NCI-H2196 (cell line): ENCODE results near the gene NTNG1.
"Not testable (repeated sequence)": the region's sequence is repeated elsewhere in the genome, so short reads cannot be mapped to it uniquely, and the experiment has no call there.

Experiments used
- DNase-seq: peaks from one replicate; lab custom pipeline; 2025; ENCODE audit not compliant: unreplicated experiment; lab: John Stamatoyannopoulos, UW

NTNG1 gene

GRCh38 chr1:107140703-107141490 lies at the start of gene NTNG1:
NTNG1 (plus strand) TSS chr1:107141039.
- no peak for DNase-seq

GRCh38 chr1:107091418-107091817 lies 49.4 kb upstream of the NTNG1 start:
- DNase-seq, result no peak

- not testable (repeated sequence) for DNase-seq
Measured at GRCh38 chr1:107093395-107093794, 47.4 kb upstream of the NTNG1 start.

GRCh38 chr1:107095647-107096046 lies 45.2 kb upstream of the NTNG1 start:
- DNase-seq, result no peak

GRCh38 chr1:107096690-107097089 lies 44.1 kb upstream of the NTNG1 start:
- no peak for DNase-seq

GRCh38 chr1:107098961-107099360 lies 41.9 kb upstream of the NTNG1 start:
- no peak for DNase-seq

- DNase-seq, result no peak
Measured at GRCh38 chr1:107100331-107100984, 40.4 kb upstream of the NTNG1 start.

- DNase-seq, result no peak
Measured at GRCh38 chr1:107105914-107106313, 34.9 kb upstream of the NTNG1 start.

GRCh38 chr1:107110326-107110725 lies 30.5 kb upstream of the NTNG1 start:
- DNase-seq, result no peak

GRCh38 chr1:107116306-107116790 lies 24.5 kb upstream of the NTNG1 start:
- no peak for DNase-seq

GRCh38 chr1:107122225-107122624 lies 18.6 kb upstream of the NTNG1 start:
- no peak for DNase-seq

- DNase-seq, result no peak
Measured at GRCh38 chr1:107123741-107124140, 17.1 kb upstream of the NTNG1 start.

GRCh38 chr1:107124694-107125093 lies 16.1 kb upstream of the NTNG1 start:
- DNase-seq, result no peak

- no peak for DNase-seq
Measured at GRCh38 chr1:107132195-107132594, 8.6 kb upstream of the NTNG1 start.

- DNase-seq, result no peak
Measured at GRCh38 chr1:107132780-107133179, 8.1 kb upstream of the NTNG1 start.

- DNase-seq, result no peak
Measured at GRCh38 chr1:107135463-107135862, 5.4 kb upstream of the NTNG1 start.

- DNase-seq, result no peak
Measured at GRCh38 chr1:107138166-107138565, 2.7 kb upstream of the NTNG1 start.

GRCh38 chr1:107138767-107139445 lies 1.9 kb upstream of the NTNG1 start:
- no peak for DNase-seq

GRCh38 chr1:107139833-107140702 lies 771 bp upstream of the NTNG1 start:
- DNase-seq, result no peak

GRCh38 chr1:107141491-107142126 lies 770 bp downstream of the NTNG1 start:
- no peak for DNase-seq
